ENCODE results near the gene RAB3IL1. TPM values are rescaled to one million over a fixed set of nuclear protein-coding genes. Genes with fewer than 3 reads are reported as not detected.

The RAB3IL1 gene
- total RNA-seq, 1 experiment from 2014 or later, result 18.1 TPM

DNA sequence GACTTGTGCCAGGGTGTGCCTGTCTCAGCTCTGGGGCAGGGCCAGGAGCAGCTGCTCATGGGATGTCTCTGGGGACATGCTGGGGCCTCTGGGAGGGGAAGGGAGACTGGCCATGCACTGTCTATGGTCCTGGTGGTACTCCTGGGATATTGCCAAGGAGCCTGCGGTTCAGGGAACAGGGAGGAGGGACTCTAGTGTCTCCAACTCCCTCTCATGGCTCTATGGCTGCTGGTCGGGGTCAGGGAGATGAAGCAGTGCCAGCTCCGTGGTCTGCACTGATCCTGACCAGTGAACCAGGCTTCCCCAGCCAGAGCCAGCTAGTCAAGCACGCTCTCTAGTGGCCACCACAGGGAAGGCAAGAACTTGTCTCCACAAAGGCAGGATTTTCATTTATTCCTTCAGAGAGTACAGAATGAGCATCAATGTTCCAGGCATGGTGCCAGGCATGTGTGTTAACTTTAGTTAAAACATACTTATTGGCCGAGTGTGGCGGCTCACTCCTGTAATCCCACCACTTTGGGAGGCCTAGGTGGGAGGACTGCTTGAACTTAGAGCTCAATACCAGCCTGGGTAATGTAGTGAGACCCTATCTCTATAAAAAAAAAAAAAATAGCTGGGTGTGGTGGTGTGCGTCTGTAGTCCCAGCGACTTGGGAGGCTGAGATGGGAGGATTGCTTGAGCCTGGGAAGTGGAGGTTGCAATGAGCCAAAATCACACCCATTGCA lies 30.3 kb upstream of the RAB3IL1 start:
- Histone ChIP-seq H3K4me3 (replicated peaks in 1 of 2; ENCODE audit: low read depth in 1 of 2, low read length in 2 of 2) (no peak overlapping the region), H3K4me1 (ENCODE audit: control insufficient read depth in 1 of 2, insufficient read depth in 2 of 2, low read length in 2 of 2) (peaks cover 4 to 13% of the 10 kb centered on the region in 2 experiments; a peak in 2 of 4 replicates), H3K27ac (ENCODE audit: low read depth, low read length) (no peak overlapping the region; the same call in 1 of the 2 replicates), H4K20me1 (ENCODE audit: insufficient read depth) (no peaks in the 10 kb centered on the region), H2AFZ (ENCODE audit: low read depth, low read length, poor library complexity, severe bottlenecking) (peak overlapping the region; percentile 52), H3K9me2 (ENCODE audit: insufficient read depth) (no peaks in the 10 kb centered on the region), H3K36me3 (ENCODE audit: control insufficient read depth in 1 of 2, insufficient read depth in 2 of 2, low read length in 2 of 2) (no peaks in the 10 kb centered on the region), H3K9ac (ENCODE audit: low read length) (no peak overlapping the region), H3K9me3 (ENCODE audit: control insufficient read depth in 1 of 2, insufficient read depth in 1 of 2, low read depth in 1 of 2, low read length in 2 of 2) (no peaks in the 10 kb centered on the region), H3K79me2 (ENCODE audit: insufficient read depth, low read length) (no peaks in the 10 kb centered on the region), H3K27me3 (ENCODE audit: insufficient read depth, low read length) (no peaks in the 10 kb centered on the region), H3K4me2 (ENCODE audit: low read length) (peak overlapping the region; percentile 45)
- POLR2A ChIA-PET, result interaction anchor here (0.8 to 5.5 kb wide), 16 partner anchors 10 to 155 kb away, joined by 3 to 44 read pairs (median 4); partner anchors contain the start of genes FEN1, FTH1 and TMEM258
- TF ChIP-seq RAD21 (IDR thresholded peaks at IDR 0.05; ENCODE audit: low read depth) (peak; percentile 98), YY1 (IDR thresholded peaks at IDR 0.05; ENCODE audit: extremely low read depth, insufficient replicate concordance, low read depth, low read length) (no peak), TCF7L2 (IDR thresholded peaks at IDR 0.05; ENCODE audit: borderline replicate concordance, extremely low read depth, insufficient read depth, insufficient read length) (no peak), ZNF274 (IDR thresholded peaks at IDR 0.05; ENCODE audit: low read depth, low read length) (no peak), CEBPB (IDR thresholded peaks at IDR 0.05; ENCODE audit: low read depth) (no peak)
- TF ChIP-seq, protein P1, sequence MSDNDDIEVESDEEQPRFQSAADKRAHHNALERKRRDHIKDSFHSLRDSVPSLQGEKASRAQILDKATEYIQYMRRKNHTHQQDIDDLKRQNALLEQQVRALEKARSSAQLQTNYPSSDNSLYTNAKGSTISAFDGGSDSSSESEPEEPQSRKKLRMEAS (IDR thresholded peaks at IDR 0.05), result no peak
- TF ChIP-seq, protein P2, sequence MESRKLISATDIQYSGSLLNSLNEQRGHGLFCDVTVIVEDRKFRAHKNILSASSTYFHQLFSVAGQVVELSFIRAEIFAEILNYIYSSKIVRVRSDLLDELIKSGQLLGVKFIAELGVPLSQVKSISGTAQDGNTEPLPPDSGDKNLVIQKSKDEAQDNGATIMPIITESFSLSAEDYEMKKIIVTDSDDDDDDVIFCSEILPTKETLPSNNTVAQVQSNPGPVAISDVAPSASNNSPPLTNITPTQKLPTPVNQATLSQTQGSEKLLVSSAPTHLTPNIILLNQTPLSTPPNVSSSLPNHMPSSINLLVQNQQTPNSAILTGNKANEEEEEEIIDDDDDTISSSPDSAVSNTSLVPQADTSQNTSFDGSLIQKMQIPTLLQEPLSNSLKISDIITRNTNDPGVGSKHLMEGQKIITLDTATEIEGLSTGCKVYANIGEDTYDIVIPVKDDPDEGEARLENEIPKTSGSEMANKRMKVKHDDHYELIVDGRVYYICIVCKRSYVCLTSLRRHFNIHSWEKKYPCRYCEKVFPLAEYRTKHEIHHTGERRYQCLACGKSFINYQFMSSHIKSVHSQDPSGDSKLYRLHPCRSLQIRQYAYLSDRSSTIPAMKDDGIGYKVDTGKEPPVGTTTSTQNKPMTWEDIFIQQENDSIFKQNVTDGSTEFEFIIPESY (IDR thresholded peaks at IDR 0.05; ENCODE audit: extremely low read depth, insufficient replicate concordance, low read length), result no peak
- TF ChIP-seq, protein P3, sequence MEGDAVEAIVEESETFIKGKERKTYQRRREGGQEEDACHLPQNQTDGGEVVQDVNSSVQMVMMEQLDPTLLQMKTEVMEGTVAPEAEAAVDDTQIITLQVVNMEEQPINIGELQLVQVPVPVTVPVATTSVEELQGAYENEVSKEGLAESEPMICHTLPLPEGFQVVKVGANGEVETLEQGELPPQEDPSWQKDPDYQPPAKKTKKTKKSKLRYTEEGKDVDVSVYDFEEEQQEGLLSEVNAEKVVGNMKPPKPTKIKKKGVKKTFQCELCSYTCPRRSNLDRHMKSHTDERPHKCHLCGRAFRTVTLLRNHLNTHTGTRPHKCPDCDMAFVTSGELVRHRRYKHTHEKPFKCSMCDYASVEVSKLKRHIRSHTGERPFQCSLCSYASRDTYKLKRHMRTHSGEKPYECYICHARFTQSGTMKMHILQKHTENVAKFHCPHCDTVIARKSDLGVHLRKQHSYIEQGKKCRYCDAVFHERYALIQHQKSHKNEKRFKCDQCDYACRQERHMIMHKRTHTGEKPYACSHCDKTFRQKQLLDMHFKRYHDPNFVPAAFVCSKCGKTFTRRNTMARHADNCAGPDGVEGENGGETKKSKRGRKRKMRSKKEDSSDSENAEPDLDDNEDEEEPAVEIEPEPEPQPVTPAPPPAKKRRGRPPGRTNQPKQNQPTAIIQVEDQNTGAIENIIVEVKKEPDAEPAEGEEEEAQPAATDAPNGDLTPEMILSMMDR (IDR thresholded peaks at IDR 0.05 in 2 of 3, conservative IDR thresholded peaks at IDR 0.05 in 1 of 3; ENCODE audit: borderline replicate concordance in 1 of 3, insufficient read depth in 1 of 3, low read depth in 2 of 3, low read length in 2 of 3), result peak; percentile 93 to 96 (median 95)
- no TSS peak for BruUV-seq (replicated peaks)
- CTCF ChIA-PET, result interaction anchor here (0.6 to 6.4 kb wide), 23 partner anchors 9 to 200 kb away, joined by 3 to 162 read pairs (median 7); no protein-coding TSS in a partner anchor
- RAD21 ChIA-PET (ENCODE audit: low non-redundant PET in 1 of 2, low total read pairs in 2 of 2, uncharacterized antibody in 2 of 2, unreplicated experiment in 2 of 2), result interaction anchor here (0.6 to 1.6 kb wide), 11 partner anchors 47 to 200 kb away, joined by 3 to 18 read pairs (median 7); no protein-coding TSS in a partner anchor
- peak; percentile 62 for DNase-seq (ENCODE audit: low read depth, low spot score)
- peak; percentile 91 for ATAC-seq
- intact Hi-C loops (cut with micrococcal nuclease), result loop anchor here (1.0 to 2.0 kb wide), 5 partner anchors 48 to 150 kb away; no protein-coding TSS in a partner anchor

All from HCT116 (cell line).